HEK293 (cell line): Measurements from ENCODE around the gene ARHGAP26.

Experiments
- CTCF ChIA-PET: fragments of 350-600 bp; formaldehyde crosslinking; extraction: SDS; loops from one replicate; lab custom pipeline; 2021; ENCODE audit warnings: antibody characterized with exemption; lab: Yijun Ruan, JAX
- POLR2A ChIA-PET: fragments of 300-600 bp; formaldehyde crosslinking; extraction: SDS; loops from one replicate; lab custom pipeline; 2020; ENCODE audit warnings: antibody characterized with exemption, inconsistent platforms; lab: Yijun Ruan, JAX
- H3K27ac ChIP-seq: fragments of 200-500 bp; sonication (Bioruptor generic); 2 replicates; pipeline ENCODE4 v1.5.1; 2014; ENCODE audit warnings: low read depth, low read length, control low read depth, inconsistent platforms; ENCODE audit errors: extremely low read depth
- H3K36me3 ChIP-seq, 2 experiments: fragments of 200-500 bp in 1 of 2; sonication (Bioruptor generic) in 1 of 2; 1 replicate in 1 of 2; 2 replicates in 1 of 2; pipeline ENCODE4 v1.5.1; 2014 to 2017; ENCODE audit warnings: inconsistent platforms in 2 of 2, low read length in 2 of 2; ENCODE audit not compliant: control insufficient read depth in 2 of 2, insufficient read depth in 1 of 2
- H3K4me1 ChIP-seq: fragments of 200-500 bp; sonication (Bioruptor generic); 2 replicates; pipeline ENCODE4 v1.5.1; 2014; ENCODE audit warnings: mild to moderate bottlenecking, low read length, inconsistent platforms; ENCODE audit not compliant: control insufficient read depth, insufficient read depth
- H3K4me3 ChIP-seq: 2 replicates; pipeline ENCODE4 v1.5.1; 2011; ENCODE audit warnings: low read depth, mild to moderate bottlenecking, control low read depth, low read length, moderate library complexity
- H3K9me3 ChIP-seq: fragments of 200-500 bp; sonication (Bioruptor generic); 2 replicates; pipeline ENCODE4 v1.5.1; 2014; ENCODE audit warnings: low read depth, low read length, inconsistent platforms; ENCODE audit not compliant: control insufficient read depth, insufficient read depth
- CTCF ChIP-seq: fragments of 450-650 bp; formaldehyde crosslinking; IDR thresholded peaks from 2 replicates; pipeline ENCODE4 v1.5.1; 2016; ENCODE audit warnings: missing biosample characterization, missing genetic modification characterization
- FEZF1 ChIP-seq: fragments of 450-650 bp; formaldehyde crosslinking; IDR thresholded peaks from 2 replicates; pipeline ENCODE4 v1.5.1; 2016; ENCODE audit warnings: missing biosample characterization, missing genetic modification characterization
- HOXC10 ChIP-seq: sonication (generic); formaldehyde crosslinking; IDR thresholded peaks from 2 replicates; pipeline ENCODE4 v1.8.1; 2023; ENCODE audit warnings: mild to moderate bottlenecking, missing genetic modification reagents
- IKZF3 ChIP-seq: fragments of 450-650 bp; IDR thresholded peaks from 2 replicates; pipeline ENCODE4 v1.5.0; 2018; ENCODE audit warnings: missing biosample characterization, mild to moderate bottlenecking, missing genetic modification characterization, moderate library complexity
- TRIM28 ChIP-seq: IDR thresholded peaks from 2 replicates; pipeline ENCODE4 v1.6.1; 2011; ENCODE audit warnings: low read length, control low read depth, borderline replicate concordance
- ZBTB11 ChIP-seq: fragments of 450-650 bp; formaldehyde crosslinking; conservative IDR thresholded peaks from 2 replicates; pipeline ENCODE4 v1.5.1; 2016; ENCODE audit warnings: low read depth, missing biosample characterization, missing genetic modification characterization
- ZBTB17 ChIP-seq: fragments of 450-650 bp; formaldehyde crosslinking; IDR thresholded peaks from 2 replicates; pipeline ENCODE4 v1.5.1; 2016; ENCODE audit warnings: missing biosample characterization, missing genetic modification characterization
- ZBTB48 ChIP-seq: fragments of 450-650 bp; formaldehyde crosslinking; IDR thresholded peaks from 2 replicates; pipeline ENCODE4 v1.5.1; 2016; ENCODE audit warnings: missing biosample characterization, missing genetic modification characterization
- ZIC2 ChIP-seq: fragments of 450-650 bp; formaldehyde crosslinking; IDR thresholded peaks from 2 replicates; pipeline ENCODE4 v1.5.1; 2016; ENCODE audit warnings: missing biosample characterization, missing genetic modification characterization
- ZNF114 ChIP-seq: fragments of 450-650 bp; formaldehyde crosslinking; IDR thresholded peaks from 2 replicates; pipeline ENCODE4 v1.5.0; 2017; ENCODE audit warnings: missing biosample characterization, missing genetic modification characterization
- ZNF146 ChIP-seq: fragments of 450-650 bp; formaldehyde crosslinking; IDR thresholded peaks from 2 replicates; pipeline ENCODE4 v1.5.1; 2016; ENCODE audit warnings: missing biosample characterization, missing genetic modification characterization
- ZNF335 ChIP-seq: fragments of 450-650 bp; formaldehyde crosslinking; conservative IDR thresholded peaks from 2 replicates; pipeline ENCODE4 v1.5.1; 2016; ENCODE audit warnings: missing biosample characterization, missing genetic modification characterization
- ZNF610 ChIP-seq: fragments of 450-650 bp; formaldehyde crosslinking; IDR thresholded peaks from 2 replicates; pipeline ENCODE4 v1.5.1; 2016; ENCODE audit warnings: missing biosample characterization, missing genetic modification characterization, borderline replicate concordance

ARHGAP26 gene

GRCh38 chr5:142902186-142902965, 132.2 kb downstream of the ARHGAP26 start (continued):
- TF ChIP-seq ZBTB11 (tag by site-specific recombination) (no peak), FEZF1 (tag by site-specific recombination) (no peak), ZIC2 (no peak), ZBTB48 (tag by site-specific recombination) (no peak)

GRCh38 chr5:142904416-142904815, 134.2 kb downstream of the ARHGAP26 start:
- ChIA-PET POLR2A (no interaction called here), CTCF (interaction anchor here (0.6 to 2.8 kb wide), 9 partner anchors 8 to 1268 kb away, joined by 3 to 15 read pairs (median 4); no protein-coding TSS in a partner anchor)
- Histone ChIP-seq H3K4me3 (no peak overlapping the region), H3K36me3 (peaks cover 0 to 11% of the 10 kb centered on the region in 2 experiments; a peak in 2 of 3 replicates), H3K4me1 (0 out of 2 replicates have a peak, but pooled peaks cover 4% of the 10 kb centered on the region), H3K9me3 (no peaks in the 10 kb centered on the region), H3K27ac (no peak overlapping the region)
- TF ChIP-seq ZNF335 (tag by site-specific recombination) (no peak), ZBTB17 (tag by site-specific recombination) (peak; percentile 37; the same call in 1 of the 2 replicates)
- TF ChIP-seq, all 188 proteins: peak for 1

GRCh38 chr5:142905348-142905747, 135.2 kb downstream of the ARHGAP26 start:
- POLR2A ChIA-PET: no interaction called here
- CTCF ChIA-PET: interaction anchor here (0.6 to 2.8 kb wide), 2 partner anchors 10 to 192 kb away, joined by 3 to 15 read pairs; no protein-coding TSS in a partner anchor
- H3K27ac ChIP-seq: no peak overlapping the region
- TF ChIP-seq HOXC10 (CRISPR knock-in tag): no peak
- TF ChIP-seq ZNF146 (tag by site-specific recombination): no peak
- TF ChIP-seq CTCF: no peak
- no peak for TF ChIP-seq IKZF3 (tag by site-specific recombination)
- no peak for TF ChIP-seq TRIM28
- no peak for TF ChIP-seq ZNF610
- no peak for TF ChIP-seq ZNF114
- H3K4me3 ChIP-seq: no peak overlapping the region
- H3K9me3 ChIP-seq: no peaks in the 10 kb centered on the region
- peaks cover 0 to 11% of the 10 kb centered on the region in 2 experiments; a peak in 2 of 3 replicates for H3K36me3 ChIP-seq
- 0 out of 2 replicates have a peak, but pooled peaks cover 4% of the 10 kb centered on the region for H3K4me1 ChIP-seq
